HG03457 (cell line): ENCODE data around the gene ZNF407.

ENCODE experiments used
- ATAC-seq: cut with Tn5 transposase; IDR thresholded peaks from one replicate; pipeline ENCODE4 v1.9.1; 2021; ENCODE audit warnings: moderate number of reproducible peaks; ENCODE audit not compliant: unreplicated experiment

Gene ZNF407

DNA sequence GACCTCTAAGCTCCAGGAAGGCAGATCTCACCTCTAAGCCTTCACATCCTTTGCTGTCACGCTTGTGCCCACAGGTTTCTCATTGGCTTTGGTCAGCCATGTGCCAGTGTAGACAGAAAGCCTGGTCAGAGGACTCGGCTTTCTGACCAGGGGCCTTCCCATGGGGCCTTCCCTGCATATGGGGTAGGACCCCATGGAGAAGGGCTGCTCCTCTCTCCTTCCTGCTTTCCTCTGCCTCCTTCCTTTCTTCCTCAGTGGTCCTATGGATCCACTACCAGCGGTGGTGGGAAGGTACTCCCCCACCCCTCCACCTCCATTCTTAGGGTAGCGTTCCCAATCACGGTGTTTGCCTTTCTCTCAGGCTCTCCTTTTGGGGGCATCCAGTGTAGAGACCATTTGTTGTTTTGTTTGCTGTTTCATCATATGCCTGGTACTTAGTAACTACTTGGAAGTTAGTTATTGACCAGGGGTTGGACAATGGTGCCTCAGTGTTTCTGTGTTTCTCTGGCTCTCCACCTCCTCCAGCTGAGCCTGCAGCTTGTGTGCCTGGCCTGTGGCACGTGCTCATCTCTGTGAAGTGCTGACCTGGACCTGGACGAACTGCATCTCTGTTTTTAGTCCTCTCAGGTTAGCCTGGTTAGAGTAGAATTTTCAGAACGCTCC lies 71.6 kb downstream of the ZNF407 start:
- no peak for ATAC-seq

DNA sequence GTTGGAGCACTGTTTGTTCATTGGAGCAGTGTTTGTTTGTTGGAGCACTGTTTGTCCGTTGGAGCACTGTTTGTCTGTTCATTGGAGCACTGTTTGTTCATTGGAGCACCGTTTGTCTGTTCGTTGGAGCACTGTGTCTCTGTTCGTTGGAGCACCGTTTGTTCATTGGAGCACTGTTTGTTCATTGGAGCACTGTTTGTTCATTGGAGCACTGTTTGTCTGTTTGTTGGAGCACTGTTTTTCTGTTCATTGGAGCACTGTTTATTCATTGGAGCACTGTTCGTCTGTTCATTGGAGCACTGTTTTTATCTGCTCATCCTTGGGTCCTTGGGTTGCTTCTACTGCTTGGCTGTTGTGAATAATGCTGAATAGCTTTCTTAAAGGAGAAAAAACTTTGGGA lies 74.7 kb downstream of the ZNF407 start:
- ATAC-seq = no peak

DNA sequence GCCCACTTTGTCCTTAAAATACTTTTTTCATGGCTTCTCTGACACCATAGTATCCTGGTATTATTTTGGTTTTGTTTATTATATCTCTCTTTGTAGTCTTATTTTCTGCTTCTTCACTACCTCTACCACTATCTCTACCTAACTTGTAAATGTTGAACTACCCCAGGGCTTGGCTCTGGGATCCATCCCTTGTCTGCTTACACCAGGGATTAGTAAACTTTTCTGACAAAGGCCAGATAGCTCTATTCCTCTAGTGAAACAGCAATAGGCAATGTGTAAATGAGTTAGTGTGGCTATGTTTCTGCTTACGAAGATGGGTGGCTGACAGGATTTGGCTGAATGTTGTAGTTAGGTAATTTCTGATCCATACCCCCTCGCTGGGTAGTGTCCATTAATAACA lies 76.8 kb downstream of the ZNF407 start:
- ATAC-seq = no peak

DNA sequence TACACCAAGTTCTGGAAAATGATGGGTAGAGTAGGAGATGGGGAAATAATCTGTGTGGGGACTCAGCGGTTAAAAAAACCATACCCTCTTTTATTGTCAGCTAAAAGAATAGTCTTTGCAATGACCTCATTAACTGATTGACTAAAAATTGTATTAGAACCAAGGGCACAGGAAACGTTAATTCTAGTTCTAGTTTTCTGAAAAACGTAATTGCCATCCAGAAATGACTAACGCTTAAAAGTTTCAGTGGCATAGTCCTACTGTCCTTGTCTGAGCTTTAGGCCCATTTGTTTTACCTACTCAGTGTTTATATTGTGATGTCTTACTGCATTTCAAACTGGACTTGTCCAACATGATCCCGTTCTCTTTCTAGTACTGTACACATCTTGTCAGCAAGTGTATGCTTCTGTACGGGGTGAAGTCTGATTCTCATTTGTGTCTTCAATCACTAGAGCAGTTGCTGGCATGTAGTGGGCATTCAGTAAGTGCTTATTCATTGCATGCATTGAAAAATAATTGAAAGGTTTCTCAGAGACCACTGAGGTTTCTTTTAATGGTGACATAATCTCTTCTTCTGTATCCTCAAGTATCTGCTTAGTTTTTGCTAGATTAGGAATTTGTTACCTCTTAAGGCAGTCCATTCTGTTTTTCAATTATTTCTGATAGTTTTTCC lies 81.5 kb downstream of the ZNF407 start:
- ATAC-seq = no peak

- no peak for ATAC-seq
Measured at GRCh38 chr18:74679679-74680076, 82.0 kb downstream of the ZNF407 start.

GRCh38 chr18:74682141-74682990 lies 84.7 kb downstream of the ZNF407 start:
- ATAC-seq = no peak

DNA sequence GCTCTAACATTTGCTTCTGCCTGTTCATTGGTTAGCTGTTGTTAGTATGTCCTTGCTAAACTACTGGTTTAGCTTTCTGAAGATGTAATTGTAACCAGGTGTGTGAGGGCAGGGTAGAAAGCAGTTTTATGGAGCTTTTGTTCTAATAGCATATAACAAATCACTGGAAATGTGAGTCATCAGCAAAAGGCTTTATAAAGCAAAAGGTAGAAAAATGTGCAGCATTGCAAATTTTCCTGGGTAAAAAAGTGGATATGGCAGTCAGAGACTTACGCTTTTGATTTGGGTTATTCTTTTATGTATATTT lies 85.3 kb downstream of the ZNF407 start:
- ATAC-seq = no peak

DNA sequence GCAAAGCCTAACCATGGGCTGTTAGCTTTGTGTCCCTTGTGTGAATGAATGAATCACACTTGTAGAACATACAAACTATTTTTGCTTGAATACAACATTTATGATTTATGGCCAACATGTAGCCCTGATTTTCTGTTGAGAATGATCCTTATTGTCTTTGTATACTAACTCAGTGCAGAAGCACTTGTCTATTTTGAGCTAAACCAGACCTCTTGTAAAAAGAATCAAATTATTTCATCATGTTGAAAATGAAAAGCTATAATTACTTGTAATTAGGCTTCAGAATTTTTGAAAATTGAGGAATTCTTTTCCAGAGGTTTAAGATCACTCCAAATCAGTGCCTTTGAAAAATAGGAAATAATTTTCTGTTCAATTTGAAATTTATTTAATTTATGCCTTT lies 85.9 kb downstream of the ZNF407 start:
- ATAC-seq = no peak

DNA sequence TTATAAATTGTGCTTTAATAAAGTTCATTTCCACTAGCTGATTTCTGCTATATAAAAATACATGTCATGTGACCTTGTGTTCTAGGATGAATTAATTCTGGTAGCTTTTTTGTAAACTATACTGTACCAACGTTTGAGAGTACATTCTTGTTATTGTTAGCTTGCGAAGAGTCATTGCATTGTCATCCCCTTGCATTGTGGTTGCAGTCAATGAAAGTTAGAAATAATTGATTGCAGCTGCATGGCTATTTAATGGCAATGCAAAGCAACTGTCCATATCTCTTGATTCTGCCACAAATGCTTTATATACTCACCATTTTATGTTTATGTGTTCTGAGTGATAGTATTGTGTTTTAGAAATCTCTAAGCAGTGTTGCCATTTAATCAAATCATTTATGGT lies 91.6 kb downstream of the ZNF407 start:
- ATAC-seq = no peak

GRCh38 chr18:74692367-74693013 lies 94.8 kb downstream of the ZNF407 start:
- no peak for ATAC-seq

DNA sequence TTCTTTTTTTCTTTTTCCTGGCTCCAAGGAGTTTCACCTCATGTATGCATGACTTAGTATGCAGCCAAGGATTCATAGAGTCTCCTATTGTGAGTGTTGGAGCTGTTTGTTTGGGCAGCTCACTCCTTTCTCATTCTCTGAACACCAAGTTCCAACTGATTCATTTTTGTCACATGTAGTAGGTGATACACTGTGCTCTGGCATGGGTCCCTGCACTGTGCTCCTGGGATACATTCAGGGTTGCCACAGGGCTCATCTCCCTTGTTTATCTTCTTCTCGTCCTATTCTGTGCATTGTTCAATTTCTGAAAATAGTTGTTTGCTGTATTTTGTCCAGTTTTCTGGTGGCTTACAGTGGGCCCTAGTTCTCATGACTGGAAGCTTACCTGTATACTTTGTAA lies 96.8 kb downstream of the ZNF407 start:
- ATAC-seq = no peak

- no peak for ATAC-seq
Measured at GRCh38 chr18:74695170-74695569, 97.5 kb downstream of the ZNF407 start.

- no peak for ATAC-seq
Measured at GRCh38 chr18:74698881-74699280, 101.2 kb downstream of the ZNF407 start.

DNA sequence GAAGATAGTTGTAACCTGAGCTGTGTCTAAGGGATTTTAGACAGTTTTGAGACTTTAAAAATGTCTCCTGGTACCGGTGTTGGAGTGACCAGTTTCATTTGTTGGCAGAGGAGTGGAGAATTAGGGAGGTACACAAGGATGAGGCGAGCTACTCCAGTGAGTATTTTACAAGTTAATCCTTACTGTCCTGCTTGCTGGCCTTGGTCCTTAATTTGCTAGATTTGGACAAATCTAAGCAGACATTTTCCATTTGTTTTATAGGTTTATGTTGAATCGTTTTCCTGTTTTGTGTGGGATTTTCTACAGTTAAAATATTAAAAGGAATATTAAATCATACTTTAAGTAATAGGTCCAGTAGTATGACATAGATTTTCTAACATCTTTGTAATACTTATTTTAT lies 101.8 kb downstream of the ZNF407 start:
- no peak for ATAC-seq

DNA sequence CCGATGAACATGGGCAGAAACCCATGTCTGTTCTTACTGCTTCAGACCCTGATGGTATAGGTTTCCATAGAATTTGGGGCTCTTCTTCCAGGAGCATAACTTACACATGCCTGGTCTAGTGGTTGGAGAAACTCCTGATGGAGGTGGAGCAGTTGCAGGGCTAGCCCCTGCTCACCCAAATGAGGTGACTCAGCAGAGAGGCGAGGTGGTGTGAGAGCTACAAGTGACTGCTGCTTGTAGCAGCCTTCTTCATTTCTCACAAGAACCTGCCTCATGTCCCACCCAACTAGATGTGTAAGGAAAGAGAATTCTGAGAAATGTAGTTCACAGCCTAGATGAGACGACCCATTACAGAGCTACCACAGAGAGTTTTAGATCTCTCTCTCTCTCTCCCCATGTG lies 105.3 kb downstream of the ZNF407 start:
- ATAC-seq = no peak

DNA sequence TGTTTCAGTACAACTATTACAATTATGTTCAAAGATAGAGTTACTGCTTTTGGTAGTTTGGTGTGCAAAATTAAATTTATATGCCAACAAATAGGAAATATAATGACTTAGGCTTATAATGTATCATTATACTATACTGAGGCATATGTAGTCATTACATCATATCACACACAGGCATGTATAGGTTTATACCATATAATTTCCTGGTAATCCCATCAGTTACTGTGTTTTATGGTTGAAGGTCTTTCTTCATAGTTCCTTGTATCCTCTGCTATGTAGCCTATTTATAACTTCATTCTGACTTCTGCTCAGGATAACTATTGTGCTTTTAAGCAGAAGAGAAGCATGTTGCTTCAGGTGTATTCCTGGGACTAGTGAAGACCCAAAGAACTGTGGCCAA lies 110.5 kb downstream of the ZNF407 start:
- no peak for ATAC-seq

DNA sequence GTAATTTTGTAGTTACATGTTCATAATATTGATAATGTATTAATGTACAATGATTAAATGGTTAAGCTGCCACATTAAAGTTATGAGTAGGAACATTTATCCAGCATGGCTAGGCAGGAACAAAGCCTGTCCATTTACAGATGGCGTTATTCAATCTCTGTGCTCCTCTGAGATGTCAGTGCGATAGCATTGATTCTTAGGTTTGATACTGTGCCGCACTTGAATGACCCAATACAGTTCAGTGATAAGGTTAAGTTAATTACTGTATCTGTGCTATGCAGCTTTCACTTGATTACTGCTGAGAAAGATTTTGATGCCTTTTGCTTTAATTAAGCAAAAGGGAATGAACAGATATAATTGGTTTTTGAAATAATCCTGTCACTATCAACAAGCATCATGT lies 111.8 kb downstream of the ZNF407 start:
- ATAC-seq = no peak

GRCh38 chr18:74714120-74714519 lies 116.5 kb downstream of the ZNF407 start:
- no peak for ATAC-seq

DNA sequence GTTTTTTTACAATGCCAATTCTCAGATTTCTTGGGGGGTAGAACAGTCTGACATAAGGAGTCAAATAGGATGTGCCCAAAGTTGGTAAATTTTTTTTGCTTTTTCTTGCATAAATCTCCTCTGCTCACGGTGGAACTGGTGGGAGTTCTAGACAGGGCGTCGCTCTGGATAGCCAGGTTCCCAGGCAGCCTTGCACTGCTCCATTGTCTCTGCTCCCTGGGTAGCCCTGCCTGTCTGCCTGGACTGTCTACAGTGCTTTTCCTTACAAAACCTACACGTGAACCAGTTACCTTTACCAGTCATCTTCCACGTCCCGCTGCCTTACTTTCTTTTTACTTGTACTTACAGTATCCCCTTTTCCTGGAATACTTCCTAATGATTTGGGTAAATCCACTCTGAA lies 117.1 kb downstream of the ZNF407 start:
- ATAC-seq = no peak

DNA sequence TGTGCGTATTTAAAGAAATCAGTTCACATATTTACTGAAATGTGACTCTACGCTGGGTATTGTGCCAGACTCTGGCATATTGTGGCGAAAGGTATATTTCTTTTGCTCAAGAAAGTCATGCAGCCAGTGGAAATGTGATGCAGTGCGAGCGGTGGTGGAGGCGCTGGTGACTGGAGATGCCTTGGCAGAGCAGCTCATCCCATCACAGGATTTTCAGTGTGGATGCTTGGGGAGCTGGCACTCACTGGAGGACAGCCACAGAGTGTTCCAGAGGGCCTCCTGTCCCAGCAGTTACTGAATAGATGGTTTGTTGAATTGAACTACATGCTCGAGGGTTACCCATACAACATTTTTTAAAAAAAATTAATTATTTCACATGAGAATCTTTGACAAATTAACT lies 117.6 kb downstream of the ZNF407 start:
- ATAC-seq = no peak

DNA sequence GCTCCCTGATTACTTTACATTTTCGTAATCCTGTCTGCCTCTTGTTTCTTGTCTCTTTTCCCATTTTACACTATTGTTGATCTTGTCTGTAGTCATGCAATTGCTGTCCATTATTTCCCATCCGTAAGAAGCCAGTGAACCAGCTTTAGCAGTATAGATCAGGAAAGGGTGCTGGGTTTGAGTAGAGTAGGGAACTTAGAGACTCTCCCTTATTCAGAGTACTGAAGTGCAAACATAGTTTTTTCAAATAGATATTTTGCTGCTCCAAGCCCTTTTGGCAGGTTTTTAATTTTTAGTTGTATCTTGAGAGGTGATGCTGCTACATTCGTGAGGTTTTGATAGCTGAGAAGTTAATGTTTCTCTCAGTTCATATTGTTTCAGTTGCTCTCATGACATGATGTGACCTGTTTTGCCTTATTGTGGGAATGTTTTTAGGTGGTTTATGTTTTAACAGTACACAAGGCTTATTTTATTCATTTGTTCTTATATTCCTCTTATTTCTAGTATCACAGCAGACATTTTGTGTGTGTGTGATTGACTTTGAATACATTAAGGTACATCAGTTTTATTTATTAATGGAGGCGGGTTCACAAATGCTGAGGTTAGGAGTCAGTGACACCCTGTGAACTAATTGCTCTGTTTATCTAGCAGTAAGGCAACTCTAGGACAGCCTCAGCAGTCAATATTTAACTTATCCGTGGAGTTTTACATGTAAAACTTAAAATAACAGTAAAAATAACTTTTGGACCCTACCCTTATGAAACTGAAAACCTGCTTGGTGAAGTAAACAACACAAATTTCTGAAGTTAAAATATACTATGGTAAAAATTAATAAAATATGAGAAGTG lies 118.4 kb downstream of the ZNF407 start:
- no peak for ATAC-seq
